GM21619 (cell line): Measurements from ENCODE around the gene TBC1D2B.
"Not testable (repeated sequence)": the region's sequence is repeated elsewhere in the genome, so short reads cannot be mapped to it uniquely, and the experiment has no call there.

ENCODE experiments used
- ATAC-seq: cut with Tn5 transposase; IDR thresholded peaks from one replicate; pipeline ENCODE4 v1.9.1; 2021; ENCODE audit not compliant: unreplicated experiment

Gene TBC1D2B

DNA sequence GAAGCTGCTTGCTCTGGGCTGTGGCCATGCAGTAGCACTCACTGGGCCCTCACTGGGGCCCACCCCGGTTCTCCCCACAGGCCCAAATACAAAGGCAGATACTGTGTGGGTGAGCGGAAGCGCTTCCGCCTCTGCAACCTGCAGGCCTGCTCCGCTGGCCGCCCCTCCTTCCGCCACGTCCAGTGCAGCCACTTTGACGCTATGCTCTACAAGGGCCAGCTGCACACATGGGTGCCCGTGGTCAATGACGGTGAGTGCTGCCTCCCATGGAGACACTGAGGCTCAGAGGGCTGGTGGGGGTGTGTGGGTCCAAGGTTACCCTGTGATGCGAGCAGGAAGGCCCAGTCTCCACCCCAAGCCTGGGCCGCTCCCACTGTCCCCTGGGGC lies 98.8 kb downstream of the TBC1D2B start:
- not testable (repeated sequence) for ATAC-seq

DNA sequence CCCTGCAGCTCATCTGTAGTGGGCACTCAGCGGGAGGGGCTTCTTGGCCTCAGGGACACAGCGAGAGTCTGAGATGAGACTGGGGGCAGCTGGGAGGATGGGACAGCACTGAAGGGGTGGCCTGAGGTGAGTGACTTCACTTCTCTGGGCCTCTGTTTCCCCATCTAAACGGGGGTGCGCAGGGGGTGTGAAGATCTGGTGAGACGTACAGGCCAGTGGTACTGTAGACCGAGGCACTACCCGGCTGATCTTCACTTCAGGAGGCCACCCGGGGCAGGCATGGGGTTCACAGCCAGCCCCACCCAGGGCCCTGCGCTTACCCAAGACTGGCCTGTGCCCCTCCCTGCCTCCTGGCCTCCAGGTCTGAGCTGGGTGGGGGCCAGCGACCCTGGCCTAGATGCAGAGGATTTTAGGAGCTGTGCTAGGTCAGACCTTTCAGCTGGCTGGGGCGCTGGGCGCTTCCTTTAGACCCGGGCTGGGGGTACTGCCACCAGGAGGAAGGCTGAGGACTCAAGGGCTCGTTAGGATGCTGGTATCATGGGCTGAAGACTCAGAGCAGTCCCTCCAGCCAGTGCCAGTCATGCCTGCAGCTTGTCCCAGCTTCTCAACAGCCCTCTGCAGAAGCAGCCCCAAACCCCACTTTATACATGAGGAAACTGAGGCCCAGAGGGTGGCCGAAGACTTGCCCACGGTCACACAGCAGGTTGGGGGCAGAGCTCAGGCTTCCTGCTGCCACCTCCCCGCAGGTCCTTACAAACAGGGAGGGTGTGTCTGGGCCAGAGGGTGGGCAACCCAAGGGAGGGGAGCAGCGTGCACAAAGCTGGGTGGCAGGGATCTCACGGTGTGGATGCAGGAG lies 99.4 kb downstream of the TBC1D2B start:
- not testable (repeated sequence) for ATAC-seq

DNA sequence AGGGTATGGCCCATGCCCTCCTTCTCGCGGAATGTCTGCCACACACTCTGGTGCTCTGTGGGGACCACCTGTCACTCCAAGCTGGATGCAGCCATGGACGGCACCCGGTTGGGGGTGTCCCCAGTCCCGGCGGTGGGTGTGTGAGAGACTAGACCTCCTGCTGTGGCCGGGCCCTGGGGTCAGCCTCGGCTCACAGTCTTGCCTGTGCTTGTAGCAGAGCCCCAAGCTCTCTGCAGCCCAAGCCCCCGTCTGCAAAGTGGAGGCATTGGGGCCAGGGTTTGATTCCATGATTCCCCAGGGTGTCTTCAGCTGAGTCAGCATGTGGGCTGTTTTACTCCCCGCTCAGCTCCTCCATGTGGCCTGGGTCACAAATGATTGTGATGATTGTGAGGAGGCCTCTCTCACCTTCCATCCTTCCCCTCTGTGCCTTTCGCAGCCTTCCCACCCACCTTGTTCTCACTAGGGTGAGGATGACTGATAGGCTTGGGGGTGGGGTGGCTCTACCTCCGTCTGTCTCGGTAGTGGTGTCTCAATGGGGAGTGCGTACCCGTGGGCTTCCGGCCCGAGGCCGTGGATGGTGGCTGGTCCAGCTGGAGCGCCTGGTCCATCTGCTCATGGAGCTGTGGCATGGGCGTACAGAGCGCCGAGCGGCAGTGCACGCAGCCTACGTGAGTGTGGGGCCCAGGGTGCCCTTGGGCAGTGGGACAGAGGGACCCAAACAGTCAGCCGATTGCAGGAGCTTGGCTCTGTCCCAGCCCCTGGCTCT lies 100.6 kb downstream of the TBC1D2B start:
- ATAC-seq, result not testable (repeated sequence)

DNA sequence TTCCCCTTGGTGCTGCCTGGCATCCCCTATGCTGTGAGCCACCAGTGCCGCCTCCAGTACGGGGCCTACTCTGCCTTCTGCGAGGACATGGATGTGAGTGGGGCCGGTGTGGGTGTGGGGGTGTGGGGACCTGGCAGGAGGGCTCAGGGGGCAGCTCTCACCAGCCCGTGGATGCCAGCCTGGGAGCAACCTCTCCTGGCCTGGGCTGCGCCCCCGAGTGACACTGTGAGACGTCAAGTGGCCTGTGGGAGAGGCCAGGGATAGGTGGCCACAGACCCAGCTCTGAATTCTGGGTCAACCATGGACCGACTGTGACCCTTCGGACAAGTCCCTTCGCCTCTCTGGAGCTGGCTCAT lies 101.4 kb downstream of the TBC1D2B start:
- not testable (repeated sequence) for ATAC-seq

- no peak for ATAC-seq
Observed at GRCh38 chr15:77975332-77976094, 102.0 kb downstream of the TBC1D2B start.

DNA sequence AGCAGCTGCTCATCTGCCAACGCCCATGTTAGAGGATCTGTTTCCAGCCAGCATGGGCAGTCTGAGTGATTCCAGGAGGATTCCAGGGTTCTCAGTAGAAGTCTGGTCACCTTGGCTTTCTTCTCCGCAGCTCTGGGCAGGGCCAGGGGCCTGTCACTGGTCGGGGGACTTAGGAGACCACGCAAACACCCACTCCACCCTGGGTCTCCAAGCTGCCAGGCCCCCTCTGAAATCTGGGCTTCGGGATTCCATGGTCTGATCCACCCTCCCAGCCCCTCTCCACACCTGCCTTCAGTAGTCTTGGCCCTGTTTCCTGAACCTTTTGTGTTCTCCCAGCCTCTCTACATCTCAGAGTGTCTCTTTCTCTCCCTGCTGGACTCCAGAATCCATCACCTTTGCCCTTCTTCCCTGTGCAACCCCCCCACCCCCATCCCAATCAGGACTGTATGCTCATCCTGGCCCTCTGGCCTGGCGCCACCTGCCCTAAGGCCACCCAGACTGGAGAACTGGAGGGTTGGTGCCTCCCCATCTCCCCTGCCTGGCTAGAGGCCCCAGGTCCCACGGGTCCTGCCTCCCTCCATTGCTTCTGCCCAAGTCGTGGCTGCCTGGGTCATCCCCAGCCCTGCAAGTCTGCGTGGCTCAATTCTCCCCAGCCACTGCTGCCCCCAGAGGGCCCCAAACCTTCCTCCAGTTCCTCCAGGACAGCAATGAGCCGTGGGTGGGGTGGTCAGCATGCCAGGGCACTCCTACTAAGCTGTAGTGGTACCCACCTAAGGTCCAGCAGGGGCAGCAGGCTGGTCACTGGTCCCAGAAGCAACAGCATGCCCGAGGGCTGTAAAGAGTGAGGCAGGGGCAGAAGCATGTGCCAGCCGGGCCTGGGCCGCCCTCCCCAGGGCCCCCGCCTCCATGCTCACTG lies 102.8 kb downstream of the TBC1D2B start:
- ATAC-seq, result no peak

DNA sequence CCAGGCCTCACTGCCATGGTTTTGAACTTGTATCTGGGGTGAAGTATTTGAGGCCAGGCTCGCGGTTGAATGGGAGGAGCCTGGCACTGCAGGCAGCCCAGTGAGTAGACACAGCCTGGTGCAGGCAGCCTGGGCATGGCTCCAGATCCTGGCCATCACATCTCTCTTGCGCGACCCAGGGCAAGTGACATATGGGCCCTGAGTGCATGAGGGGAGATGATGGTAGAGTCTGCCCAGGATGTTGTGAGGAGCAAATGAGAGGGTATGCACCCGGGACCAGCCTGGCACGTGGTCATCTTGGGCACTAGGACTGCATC lies 103.5 kb downstream of the TBC1D2B start:
- ATAC-seq, result no peak

DNA sequence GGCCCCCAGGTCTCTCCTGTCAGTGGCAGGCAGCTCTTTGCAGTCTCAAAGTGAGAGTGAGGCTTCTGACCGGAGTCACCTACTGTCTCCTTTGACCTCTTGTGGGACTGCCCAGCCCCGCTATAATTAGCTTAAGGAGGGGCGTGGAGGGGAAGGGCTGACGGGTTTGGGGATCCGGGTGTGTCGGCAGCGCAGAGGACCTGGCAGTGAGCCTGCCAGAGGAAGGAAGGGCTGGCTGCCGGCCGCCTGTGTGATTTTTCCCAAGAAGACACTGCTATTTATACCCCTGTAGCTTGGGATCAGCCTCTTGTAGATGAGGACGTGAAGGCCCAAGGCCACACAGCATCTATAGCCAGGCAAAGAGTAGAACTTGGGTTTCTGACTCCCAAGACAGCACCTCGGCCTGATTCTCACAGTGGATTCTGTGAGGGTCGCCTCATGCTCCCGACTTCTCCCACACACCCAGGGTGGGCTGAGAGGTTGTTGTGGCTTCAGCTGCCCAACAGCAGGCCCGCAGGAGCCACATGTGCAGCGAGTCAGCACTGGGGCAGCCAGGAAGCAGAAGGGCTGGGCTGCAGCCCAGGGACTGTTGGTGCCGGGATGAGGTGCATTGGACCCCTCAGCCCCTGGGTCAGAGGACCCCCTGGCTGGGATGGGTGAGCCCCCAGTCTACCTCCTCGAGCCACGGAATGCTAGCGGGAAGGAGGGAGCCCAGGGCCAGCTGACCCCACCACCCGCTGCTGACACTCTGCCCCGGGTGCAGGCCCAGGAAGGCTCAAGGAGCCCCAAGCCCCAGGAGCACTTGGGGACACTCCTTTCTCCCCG lies 104.0 kb downstream of the TBC1D2B start:
- not testable (repeated sequence) for ATAC-seq

- not testable (repeated sequence) for ATAC-seq
Observed at GRCh38 chr15:77972706-77973105, 104.8 kb downstream of the TBC1D2B start.

DNA sequence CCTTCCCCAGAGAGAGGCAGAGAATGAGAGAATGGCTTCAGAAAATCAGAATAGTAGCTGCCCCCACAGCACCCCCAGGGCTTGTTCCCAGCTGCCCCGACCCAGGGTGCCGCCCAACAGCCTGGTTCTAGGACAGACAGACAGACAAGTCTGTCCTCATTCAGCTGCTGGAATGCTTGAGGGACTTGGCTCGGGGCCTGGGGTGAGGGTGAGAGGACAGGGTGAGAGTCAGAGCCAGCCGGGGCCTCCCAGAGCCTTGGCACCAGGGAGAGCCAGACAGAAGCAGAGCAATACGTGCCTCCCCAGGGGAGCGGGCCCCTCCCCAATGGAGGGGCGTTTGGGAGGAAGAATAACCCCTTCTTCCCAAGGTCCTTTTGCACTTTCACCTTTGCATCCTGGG lies 105.6 kb downstream of the TBC1D2B start:
- ATAC-seq, result not testable (repeated sequence)

DNA sequence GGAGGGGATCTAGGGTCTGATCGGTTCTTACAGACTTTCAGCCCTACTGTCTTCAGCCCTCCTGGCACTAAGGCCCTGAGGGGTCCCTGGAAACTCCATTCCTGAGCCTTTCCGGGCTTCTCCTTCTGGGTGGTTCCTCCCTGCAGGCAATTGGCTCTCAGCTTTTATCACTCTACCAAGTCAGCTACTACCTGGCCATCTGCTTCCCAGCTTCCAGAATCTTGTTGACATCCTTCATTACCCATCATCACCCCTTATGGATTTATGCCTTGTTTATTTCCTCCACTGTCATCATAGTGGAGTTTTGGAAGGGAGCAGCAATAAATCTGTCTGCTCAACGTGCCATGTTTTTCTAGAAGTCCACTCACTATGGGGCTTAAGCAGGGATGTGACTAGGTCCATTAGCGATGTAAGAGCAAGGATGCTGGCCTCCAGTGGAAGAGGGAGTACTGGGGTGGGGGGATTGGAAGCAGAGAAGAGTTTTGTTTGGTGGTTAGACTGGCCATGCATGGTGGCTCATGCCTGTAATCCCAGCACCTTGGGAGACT lies 106.6 kb downstream of the TBC1D2B start:
- not testable (repeated sequence) for ATAC-seq

- no peak for ATAC-seq
Observed at GRCh38 chr15:77969055-77969454, 108.5 kb downstream of the TBC1D2B start.

DNA sequence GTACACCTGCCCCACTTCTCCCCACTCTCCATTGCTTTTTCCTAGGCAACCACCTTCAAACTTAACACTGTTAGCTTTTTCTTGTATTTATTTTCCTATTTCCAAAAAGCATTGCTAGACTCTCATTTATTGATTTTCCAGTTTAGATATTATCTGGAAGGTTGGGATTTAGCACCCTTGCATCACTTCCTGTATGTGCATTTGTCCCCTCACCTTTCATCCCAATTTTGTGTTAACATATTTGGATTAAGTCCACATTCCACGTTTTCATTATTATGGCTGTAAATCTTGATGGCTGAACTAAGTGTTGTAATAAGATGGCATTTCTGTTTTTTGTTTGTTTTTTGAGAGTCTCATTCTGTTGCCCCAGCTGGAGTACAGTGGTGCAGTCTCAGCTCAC lies 109.7 kb downstream of the TBC1D2B start:
- ATAC-seq, result no peak

DNA sequence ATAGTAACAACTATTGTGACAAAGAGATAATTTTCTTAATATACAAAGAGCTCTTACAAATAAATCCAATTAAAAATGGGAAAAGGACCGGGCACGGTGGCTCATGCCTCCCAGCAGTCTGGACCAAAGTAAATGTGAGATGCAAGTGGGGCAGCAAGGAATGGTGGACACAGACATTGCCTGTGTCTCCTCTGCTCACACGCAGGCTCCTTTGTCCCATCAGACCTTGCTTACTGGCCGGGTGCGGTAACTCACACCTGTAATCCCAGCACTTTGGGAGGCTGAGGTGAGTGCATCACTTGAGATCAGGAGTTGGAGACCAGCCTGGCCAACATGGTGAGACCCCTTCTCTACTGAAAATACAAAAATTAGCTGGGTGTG lies 110.3 kb downstream of the TBC1D2B start:
- ATAC-seq, result not testable (repeated sequence)

- no peak for ATAC-seq
Observed at GRCh38 chr15:77966540-77967234, 110.8 kb downstream of the TBC1D2B start.

DNA sequence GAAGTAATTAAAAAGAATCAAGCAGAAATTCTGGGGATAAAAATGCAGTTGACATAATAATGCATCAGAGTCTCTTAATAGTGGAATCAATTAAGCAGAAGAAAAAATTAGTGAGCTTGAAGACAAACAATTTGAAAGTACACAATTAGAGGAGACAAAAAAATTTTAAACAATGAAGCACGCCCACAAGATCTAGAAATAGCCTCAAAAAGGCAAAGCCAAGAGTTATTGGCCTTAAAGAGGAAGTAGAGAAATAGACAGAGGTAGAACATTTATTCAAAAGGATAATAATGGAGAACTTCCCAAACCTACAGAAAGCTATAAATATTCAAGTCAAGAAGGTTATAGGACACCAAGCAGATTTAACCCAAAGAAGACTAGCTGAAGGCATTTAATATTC lies 113.3 kb downstream of the TBC1D2B start:
- ATAC-seq, result no peak

DNA sequence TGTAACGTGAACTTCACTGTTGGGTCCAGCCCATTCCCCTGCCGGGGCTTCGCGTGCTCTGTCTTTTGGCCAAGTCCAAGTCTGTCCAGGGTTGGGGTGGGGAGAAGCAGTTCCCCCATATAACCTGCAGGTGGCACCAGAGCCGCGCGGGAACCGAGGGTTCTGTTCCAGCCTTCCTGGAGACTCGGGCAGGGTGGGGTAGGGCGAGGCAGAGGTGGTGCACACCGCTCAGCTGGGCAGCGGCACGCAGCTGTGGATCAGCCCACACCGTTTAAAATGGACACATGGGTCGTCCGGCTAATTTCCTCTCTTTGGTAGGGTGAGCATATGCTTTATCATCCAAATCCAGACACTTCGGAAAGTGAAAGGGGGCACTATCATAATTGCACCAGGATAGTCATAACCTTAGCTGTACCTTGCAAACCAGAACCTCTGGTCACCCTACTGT lies 118.1 kb downstream of the TBC1D2B start:
- peak; percentile 69 for ATAC-seq

DNA sequence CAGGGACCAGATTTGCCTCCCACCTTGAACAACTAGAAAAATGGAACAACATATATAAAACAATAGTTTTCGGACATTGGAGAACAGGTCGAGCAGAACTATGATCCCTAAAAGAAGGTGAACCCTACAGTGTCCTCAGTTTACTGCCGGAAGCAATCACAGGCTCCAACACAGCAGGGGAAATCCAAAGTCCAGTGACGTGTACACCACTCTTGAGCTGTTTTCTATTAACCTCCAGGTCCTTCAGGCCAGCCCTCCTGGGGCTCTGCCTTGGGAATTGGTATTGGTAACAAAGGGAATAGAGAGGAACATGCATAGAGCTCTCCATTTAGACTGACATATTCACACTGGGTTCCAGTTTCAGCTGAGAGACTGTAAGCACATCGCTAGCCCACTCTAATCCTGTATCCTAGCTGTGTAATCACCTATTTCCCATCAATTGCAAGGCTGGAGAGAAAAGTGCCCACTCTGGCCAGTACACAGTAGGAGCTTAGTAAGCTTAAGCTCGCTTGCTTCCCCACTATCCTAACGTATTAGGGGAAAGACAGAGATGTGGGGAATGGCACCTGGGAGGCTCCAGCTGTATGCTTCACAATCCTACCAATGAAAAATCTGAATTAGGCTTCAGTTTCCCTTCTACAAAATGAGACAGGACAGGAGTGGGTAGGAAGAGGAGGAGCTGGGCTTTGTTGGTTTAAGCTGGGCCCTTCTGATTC lies 118.6 kb downstream of the TBC1D2B start:
- ATAC-seq, result not testable (repeated sequence)
